GM19452 (cell line): ENCODE measurements around the gene SLC25A23.

Experiments used
- ATAC-seq: cut with Tn5 transposase; IDR thresholded peaks from one replicate; pipeline ENCODE4 v1.9.1; 2021; ENCODE audit not compliant: unreplicated experiment

Gene SLC25A23

GRCh38 chr19:6481541-6482342 is 22.1 kb upstream of the SLC25A23 start, which contains the start of gene DENND1C:
TSS of gene DENND1C (minus strand) at chr19:6481787. CDS start at chr19:6481695, 92 bp downstream.
- no peak for ATAC-seq

- no peak for ATAC-seq
Measured at GRCh38 chr19:6480848-6481415, 21.3 kb upstream of the SLC25A23 start.

GRCh38 chr19:6479836-6480398 is 20.3 kb upstream of the SLC25A23 start:
- ATAC-seq = no peak

- ATAC-seq = no peak
Measured at GRCh38 chr19:6478815-6479214, 19.2 kb upstream of the SLC25A23 start.

- ATAC-seq = no peak
Measured at GRCh38 chr19:6476896-6477431, 17.4 kb upstream of the SLC25A23 start.

GRCh38 chr19:6476155-6476895 is 16.7 kb upstream of the SLC25A23 start:
- ATAC-seq = no peak

GRCh38 chr19:6475321-6476108 is 15.9 kb upstream of the SLC25A23 start:
- ATAC-seq = no peak

GRCh38 chr19:6473647-6474046 is 14.1 kb upstream of the SLC25A23 start:
- ATAC-seq = no peak

- no peak for ATAC-seq
Measured at GRCh38 chr19:6472713-6473112, 13.1 kb upstream of the SLC25A23 start.

- ATAC-seq = no peak
Measured at GRCh38 chr19:6471076-6471475, 11.5 kb upstream of the SLC25A23 start.

GRCh38 chr19:6470173-6470572 is 10.6 kb upstream of the SLC25A23 start:
- ATAC-seq = no peak

GRCh38 chr19:6467384-6467783 is 7.8 kb upstream of the SLC25A23 start:
- ATAC-seq = no peak

GRCh38 chr19:6466526-6467248 is 7.1 kb upstream of the SLC25A23 start:
- ATAC-seq = no peak

GRCh38 chr19:6465663-6466062 is 6.1 kb upstream of the SLC25A23 start:
- ATAC-seq = no peak

GRCh38 chr19:6465006-6465405 is 5.4 kb upstream of the SLC25A23 start:
- ATAC-seq = no peak

- no peak for ATAC-seq
Measured at GRCh38 chr19:6464070-6464873, 4.7 kb upstream of the SLC25A23 start, which contains the start of gene CRB3. TSS of gene CRB3 (plus strand) at chr19:6464271. CDS start at chr19:6464702, 431 bp downstream.

- peak; percentile 76 for ATAC-seq
Measured at GRCh38 chr19:6460099-6460884, 700 bp upstream of the SLC25A23 start.

GRCh38 chr19:6458695-6459261 is 814 bp downstream of the SLC25A23 start:
- ATAC-seq = no peak
